GM12872 (cell line): Measurements from ENCODE around the gene ALKBH2.

Source experiments
- TF ChIP-seq, protein P1 (sequence below): IDR thresholded peaks from 3 replicates; pipeline ENCODE4 v1.5.1; 2011; ENCODE audit warnings: low read depth, mild to moderate bottlenecking, low read length, moderate library complexity; ENCODE audit not compliant: insufficient read depth

The ALKBH2 gene

DNA sequence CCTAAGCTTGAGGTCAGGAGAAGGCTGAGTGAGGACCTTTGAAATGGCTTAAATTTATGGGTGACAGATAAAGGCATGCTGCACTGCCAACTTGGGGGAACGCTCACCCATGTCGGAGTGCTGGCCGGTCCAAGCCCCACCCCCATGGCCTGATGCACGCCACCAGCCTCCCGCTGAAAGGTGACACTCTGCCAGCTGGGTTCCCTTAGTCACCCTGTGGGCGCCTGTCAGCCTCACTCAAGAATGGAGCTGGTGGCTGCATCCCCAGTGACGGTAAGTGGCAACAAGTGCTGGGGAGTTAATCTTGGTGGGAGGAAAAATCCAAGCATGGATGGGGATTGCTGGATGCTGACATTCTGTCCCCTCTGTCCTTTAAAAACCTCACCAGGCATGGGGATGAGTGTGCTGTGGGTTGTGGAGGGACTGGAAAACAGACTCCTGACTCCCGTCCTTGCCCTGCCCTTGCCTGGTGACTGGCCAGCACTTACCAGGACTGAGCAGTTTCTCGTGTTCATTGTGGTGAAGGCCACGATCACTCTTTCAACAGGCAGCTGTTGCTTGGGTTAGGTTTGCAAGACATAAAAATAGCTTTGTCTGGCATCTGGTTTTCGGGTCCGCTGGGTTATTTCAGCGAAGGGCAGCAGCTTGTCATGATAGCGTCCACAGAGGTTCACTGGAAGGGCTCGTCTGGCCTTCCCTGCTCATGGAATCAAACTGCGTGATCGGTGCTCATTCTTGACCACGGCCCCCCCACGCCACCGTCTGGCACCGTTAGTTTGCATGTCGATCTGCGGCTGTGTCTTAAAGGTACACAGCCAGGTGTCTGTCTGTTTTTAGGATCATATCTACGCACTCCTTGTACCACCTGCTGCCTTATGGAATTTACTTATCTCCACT is 38.1 kb upstream of the ALKBH2 start:
- TF ChIP-seq, protein P1, sequence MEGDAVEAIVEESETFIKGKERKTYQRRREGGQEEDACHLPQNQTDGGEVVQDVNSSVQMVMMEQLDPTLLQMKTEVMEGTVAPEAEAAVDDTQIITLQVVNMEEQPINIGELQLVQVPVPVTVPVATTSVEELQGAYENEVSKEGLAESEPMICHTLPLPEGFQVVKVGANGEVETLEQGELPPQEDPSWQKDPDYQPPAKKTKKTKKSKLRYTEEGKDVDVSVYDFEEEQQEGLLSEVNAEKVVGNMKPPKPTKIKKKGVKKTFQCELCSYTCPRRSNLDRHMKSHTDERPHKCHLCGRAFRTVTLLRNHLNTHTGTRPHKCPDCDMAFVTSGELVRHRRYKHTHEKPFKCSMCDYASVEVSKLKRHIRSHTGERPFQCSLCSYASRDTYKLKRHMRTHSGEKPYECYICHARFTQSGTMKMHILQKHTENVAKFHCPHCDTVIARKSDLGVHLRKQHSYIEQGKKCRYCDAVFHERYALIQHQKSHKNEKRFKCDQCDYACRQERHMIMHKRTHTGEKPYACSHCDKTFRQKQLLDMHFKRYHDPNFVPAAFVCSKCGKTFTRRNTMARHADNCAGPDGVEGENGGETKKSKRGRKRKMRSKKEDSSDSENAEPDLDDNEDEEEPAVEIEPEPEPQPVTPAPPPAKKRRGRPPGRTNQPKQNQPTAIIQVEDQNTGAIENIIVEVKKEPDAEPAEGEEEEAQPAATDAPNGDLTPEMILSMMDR = no peak

DNA sequence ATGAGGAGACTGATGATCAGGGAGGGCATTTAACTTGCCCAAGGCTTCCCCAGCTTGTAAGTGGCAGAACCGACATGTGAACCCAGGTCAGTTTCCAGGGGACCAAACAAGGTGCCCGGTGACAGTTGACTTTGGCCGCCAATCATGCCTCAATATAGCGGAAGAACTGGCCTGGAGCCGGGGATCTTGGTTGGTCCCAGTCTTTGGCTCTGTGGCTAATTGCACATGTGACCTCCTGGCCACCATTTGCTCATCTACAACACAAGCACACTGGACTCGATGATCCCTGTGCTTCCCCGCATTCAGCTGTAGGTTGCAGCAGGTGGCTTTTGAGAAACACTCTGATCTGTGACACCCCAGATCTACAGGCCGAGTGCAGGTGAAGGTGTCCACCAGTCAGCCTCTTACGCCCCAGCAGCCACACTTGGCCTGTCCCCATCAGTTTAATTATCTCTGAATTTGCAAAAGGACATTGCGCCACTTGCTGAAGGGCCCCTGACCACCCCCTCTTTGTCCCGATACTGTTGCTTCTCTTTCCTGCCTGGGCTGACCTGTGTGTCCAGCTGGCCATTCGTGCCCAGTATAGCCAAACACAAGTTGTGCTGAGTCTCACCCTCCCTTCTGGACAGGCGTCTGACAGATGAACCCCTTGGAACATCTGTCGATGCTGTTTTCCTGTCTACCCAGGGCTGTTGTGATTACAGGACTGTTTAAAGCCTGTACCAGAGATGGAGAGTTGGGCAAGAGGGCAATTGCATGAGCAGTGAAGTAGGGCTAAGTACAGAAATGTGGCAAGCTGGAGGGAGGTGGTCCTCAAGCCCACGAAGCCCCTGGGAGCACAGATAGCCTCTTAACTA is 37.3 kb upstream of the ALKBH2 start:
- TF ChIP-seq, protein P1 = no peak

DNA sequence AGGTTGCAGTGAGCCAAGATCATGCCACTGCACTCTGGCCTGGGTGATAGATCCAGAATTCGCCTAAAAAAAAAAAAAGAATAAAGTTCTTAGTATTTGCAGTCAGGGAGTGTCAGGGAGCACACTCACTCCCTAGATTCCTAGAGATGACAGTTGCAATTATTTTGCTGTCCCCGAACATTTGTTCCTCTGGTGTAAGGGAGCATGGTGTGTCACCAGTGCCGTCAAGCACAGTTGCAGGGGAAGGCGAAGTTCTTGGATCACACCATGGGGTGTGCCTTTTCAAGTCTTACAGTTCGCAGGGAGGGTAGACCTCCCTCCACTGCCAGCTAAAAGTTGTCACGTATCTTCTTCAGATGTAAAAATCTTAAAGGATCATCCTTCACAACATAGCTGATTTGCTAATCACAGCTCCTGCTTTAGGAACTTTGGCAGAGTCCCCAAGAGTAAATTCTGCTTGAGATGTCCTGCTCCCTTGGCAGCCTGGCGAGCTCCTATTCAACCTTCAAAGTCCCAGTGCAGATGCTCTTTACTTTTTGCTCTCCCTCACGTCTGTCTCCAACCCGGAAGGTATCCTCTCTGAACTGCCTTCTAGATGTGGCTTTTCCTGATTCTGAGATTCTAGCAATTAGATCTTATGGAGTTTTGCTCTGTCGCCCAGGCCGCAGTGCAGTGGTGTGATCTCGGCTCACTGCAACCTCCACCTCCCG is 34.4 kb upstream of the ALKBH2 start:
- TF ChIP-seq, protein P1 = no peak

DNA sequence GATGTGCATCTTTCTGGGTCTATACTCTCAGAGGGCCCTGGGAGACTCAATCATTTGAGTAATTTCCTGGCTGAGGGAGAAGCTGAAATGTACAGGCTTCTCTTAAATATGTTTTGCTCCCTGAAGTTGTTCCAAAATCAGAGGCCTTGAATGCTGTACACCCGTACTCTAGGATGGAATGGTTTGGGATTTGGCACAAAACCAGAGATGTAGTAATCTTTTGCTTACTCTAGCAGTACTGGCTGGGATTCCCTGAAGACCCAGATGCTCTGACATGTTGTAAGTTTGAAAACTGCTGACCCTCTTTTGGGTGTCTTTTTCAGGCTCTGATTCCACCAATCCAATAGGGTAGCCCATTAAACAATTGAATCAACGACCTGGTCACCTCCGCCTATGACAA is 33.5 kb upstream of the ALKBH2 start:
- TF ChIP-seq, protein P1 = no peak

DNA sequence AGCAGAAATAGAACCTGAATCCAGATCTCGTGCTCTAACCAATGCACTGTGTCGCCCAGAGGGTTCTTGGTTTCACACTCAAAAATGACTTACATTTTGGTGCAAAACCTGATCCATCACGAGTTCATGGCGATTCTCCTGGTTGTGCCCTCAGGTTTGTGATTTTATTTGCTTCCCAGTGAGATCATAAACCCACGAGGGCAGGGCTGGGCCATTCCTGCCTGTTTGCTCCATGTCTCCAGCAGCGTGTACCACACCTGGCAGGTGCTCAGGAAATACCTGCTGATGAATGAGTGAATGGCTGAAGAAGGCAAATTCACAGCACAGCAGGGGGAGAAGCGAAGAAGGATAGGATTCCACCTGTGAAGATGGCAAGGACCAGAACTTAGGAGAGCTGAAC is 32.5 kb upstream of the ALKBH2 start:
- TF ChIP-seq, protein P1 = no peak

DNA sequence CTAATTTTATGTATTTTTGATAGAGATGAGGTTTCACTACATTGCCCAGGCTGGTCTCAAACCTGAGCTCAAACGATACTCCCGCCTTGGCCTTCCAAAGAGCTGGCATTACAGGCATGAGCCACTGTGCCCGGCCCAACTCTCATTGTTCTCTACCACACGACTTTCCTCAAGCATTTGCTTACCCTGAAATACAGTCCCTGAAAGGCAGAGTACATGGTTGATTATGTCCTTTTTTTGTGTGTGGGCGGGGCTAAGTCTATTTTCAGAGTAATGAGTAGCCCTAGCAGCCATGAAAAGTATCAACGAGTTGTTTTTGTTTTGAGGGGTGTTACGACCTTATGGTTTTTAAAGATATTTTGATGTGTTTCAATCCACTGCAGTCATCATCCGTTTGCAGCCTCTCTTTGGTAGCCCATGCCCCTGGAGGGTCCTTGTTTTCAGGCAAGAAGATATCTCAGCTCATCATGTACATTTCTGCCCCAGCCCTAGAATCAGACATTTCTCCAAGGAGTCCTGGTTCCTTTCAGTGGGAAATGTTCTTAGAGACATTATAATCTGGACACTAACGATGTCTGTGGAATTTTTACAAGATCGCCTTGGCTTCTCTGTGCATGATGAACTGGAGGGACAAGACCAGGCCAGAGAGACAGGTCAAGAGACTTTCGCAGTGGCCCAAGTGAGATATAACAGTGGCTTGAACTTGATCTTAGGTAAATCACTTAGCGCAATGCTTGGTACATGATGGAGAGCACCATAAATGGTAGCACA is 31.8 kb upstream of the ALKBH2 start:
- TF ChIP-seq, protein P1 = no peak
